HG03342 (cell line): ENCODE results near the gene TCEAL3.
"Not testable (repeated sequence)": the region's sequence is repeated elsewhere in the genome, so short reads cannot be mapped to it uniquely, and the experiment has no call there.

ENCODE experiments used
- ATAC-seq: cut with Tn5 transposase; IDR thresholded peaks from one replicate; pipeline ENCODE4 v1.9.1; 2021; ENCODE audit warnings: mild to moderate bottlenecking, moderate library complexity; ENCODE audit not compliant: unreplicated experiment

Gene TCEAL3, protein sequence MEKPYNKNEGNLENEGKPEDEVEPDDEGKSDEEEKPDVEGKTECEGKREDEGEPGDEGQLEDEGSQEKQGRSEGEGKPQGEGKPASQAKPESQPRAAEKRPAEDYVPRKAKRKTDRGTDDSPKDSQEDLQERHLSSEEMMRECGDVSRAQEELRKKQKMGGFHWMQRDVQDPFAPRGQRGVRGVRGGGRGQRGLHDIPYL

GRCh38 chrX:103607364-103608305, at the start of gene TCEAL3:
TCEAL3 (plus strand) TSS chrX:103607963; CDS start chrX:103609065, 1,102 bp downstream.
- peak; percentile 56 for ATAC-seq

- ATAC-seq = no peak
These were observed 47.5 kb upstream of the TCEAL3 start for GRCh38 chrX:103560256-103560655.

DNA sequence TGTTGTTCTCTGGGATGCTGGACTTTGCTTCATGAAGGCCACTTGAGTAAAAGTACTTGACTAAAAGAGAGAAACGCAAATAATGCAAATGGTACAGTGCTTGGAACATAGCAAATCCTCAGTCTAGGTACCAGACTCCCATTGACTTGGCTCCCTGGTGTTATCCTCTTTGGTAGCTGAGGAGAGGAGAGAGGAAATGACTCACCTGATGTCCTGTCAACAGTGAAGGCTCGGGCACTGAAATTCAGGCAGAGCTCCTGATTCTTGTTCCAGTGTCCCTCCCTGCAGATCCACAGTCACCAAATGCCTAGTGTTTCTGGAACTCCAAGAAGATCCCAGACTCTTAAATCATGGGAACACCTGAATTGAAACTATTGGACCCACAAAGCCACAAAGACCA, 45.0 kb upstream of the TCEAL3 start:
- no peak for ATAC-seq

- peak; percentile 79 for ATAC-seq
These were observed 42.6 kb upstream of the TCEAL3 start for GRCh38 chrX:103565197-103565596.

DNA sequence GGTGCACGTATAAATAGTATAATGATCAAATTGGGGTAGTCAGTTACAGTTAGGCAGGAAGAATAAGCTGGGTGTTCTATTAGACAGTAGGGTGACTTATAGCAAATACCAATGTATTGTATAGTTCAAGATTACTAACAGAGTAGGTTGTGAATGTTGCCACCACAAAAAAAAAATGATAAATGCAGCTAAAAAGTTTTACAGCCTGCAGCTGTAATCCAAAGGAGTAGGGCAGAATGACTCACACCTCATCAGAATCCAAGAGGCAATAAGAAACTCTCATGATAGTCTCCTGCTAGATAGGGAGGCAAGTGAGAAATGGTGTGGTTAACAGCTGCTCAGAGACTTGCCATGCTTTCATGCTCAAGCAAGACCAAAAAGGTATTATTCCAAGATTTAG, 42.0 kb upstream of the TCEAL3 start:
- peak; percentile 37 for ATAC-seq

GRCh38 chrX:103571121-103571520, 36.6 kb upstream of the TCEAL3 start:
- no peak for ATAC-seq

- ATAC-seq = no peak
These were observed 36.0 kb upstream of the TCEAL3 start for GRCh38 chrX:103571726-103572125.

DNA sequence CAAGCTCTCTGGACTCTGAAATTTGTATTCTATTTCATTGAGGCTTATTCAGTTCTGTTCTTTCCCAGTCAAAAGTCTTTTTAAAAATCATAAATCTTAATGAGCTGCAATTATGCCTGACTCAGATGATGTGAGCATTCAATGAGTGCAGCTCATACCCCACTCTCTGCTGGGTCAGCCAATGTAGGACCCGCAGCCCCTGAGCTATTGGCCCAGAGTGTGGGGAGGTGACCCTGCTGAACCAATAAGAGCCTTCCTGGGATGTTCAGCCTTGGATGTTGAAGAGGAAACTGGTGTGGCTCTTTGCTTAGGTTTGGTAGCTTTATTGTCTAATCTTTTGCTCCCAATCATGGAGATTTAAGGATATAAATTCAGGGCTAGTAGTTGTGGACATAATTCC, 34.6 kb upstream of the TCEAL3 start:
- no peak for ATAC-seq

DNA sequence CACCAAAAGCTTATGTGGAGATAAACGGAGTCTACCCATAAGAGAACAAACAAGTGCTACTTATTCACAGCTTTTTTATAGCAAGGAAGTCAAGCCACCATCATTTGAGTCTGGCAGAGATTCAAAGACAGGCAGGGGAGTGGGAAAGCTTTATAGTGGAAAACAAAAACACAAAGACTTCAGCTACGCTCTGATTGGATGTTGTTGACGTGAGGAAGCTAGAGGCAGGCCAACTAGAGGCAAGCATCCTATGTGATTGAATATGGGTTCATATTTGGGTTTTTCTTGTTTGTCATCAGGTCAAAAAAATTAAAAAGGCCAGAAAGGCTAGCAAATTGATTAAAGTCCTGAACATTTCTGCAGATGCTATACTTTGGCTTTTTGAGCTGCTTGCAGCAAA, 23.2 kb upstream of the TCEAL3 start:
- no peak for ATAC-seq

- ATAC-seq = peak; percentile 67
These were observed 22.1 kb upstream of the TCEAL3 start, which contains the start of gene TCEAL4 for GRCh38 chrX:103585411-103586313. TCEAL4 (plus strand) TSS chrX:103585515; CDS start chrX:103586676, 1,161 bp downstream.

- ATAC-seq = peak; percentile 29
These were observed 21.5 kb upstream of the TCEAL3 start for GRCh38 chrX:103586314-103586646.

DNA sequence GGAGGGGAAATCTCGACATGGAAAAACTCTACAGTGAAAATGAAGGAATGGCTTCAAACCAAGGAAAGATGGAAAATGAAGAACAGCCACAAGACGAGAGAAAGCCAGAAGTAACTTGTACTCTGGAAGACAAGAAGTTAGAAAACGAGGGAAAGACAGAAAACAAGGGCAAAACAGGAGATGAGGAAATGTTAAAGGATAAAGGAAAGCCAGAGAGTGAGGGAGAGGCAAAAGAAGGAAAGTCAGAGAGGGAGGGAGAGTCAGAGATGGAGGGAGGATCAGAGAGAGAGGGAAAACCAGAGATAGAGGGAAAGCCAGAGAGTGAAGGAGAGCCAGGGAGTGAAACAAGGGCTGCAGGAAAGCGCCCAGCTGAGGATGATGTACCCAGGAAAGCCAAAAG, 21.1 kb upstream of the TCEAL3 start:
- ATAC-seq = no peak

- not testable (repeated sequence) for ATAC-seq
These were observed 15.5 kb upstream of the TCEAL3 start for GRCh38 chrX:103592295-103592694.

- ATAC-seq = not testable (repeated sequence)
These were observed 12.6 kb upstream of the TCEAL3 start for GRCh38 chrX:103595202-103595601.

DNA sequence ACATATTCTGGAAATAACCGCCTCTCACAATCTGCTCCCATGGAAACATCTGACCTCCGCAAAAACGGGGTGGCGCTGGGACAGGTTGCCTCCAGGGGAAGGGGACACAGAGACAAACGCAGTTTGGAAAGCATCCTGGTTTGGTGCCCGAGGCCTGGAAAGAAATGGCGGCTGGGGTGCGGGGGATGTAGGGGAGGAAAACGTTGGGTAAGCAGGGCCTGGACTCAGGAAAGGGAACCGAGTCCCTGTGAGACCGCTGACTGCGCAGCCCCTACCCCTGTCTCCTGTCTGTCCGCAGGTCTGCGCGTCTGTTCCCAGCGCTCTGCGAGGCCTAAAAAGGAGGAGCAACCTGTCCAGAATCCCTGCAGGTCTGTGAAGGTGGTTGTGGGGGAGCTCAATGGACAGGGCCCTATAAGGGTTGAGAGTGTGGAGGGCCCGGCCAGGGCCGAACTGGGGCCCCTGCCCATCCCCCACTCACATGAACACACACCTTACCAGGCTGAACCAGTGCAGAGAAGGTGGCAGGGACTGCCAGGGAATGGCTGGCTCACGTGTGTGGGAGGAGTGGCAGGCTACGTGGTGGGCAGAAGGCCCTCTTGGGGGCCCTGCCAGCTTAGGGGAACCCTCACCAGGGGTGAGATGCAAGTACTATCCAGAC, 672 bp downstream of the TCEAL3 start:
- ATAC-seq = peak; percentile 26

- ATAC-seq = no peak
These were observed 2.5 kb downstream of the TCEAL3 start for GRCh38 chrX:103610282-103610681.

- no peak for ATAC-seq
These were observed 5.7 kb downstream of the TCEAL3 start for GRCh38 chrX:103613362-103613890.

GRCh38 chrX:103614999-103615398, 7.2 kb downstream of the TCEAL3 start:
- ATAC-seq = no peak

DNA sequence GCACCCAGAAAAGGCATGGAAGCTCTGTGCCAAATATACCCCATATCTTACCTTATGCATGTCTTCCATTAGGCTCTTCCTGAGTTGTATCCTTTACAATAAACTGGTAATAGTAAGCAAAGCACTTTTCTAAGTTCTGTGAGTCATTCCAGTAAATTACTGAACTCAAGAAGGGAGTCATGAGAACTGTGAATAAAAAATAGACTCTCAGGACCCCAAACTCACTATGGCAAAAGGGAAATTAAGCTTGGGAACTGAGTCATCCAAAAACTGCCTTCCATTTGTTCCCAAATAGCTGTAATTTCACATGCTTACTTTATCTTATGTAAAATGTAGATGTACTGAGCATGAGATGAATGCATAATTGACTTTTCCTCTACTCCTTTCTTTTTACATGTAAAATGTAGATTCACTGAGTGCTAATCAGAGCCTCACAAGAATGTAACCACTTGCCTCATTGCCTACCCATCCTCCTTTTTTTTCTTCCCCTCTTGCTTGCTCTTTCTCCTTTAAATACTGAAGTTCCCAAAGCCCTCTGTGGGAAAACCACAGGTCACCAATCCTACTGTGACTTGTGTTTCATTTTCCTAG, 8.1 kb downstream of the TCEAL3 start:
- ATAC-seq = no peak

- ATAC-seq = no peak
These were observed 9.0 kb downstream of the TCEAL3 start for GRCh38 chrX:103616676-103617186.
